Measurements from ENCODE around the gene SLC12A7. TPM values are rescaled to one million over a fixed set of nuclear protein-coding genes. Genes with fewer than 3 reads are reported as not detected.
"Not testable (repeated sequence)": the region's sequence is repeated elsewhere in the genome, so short reads cannot be mapped to it uniquely, and the experiment has no call there.

Gene SLC12A7
- polyA plus RNA-seq, 4 donors = 28.8 to 48.2 (median 41.8) TPM

DNA sequence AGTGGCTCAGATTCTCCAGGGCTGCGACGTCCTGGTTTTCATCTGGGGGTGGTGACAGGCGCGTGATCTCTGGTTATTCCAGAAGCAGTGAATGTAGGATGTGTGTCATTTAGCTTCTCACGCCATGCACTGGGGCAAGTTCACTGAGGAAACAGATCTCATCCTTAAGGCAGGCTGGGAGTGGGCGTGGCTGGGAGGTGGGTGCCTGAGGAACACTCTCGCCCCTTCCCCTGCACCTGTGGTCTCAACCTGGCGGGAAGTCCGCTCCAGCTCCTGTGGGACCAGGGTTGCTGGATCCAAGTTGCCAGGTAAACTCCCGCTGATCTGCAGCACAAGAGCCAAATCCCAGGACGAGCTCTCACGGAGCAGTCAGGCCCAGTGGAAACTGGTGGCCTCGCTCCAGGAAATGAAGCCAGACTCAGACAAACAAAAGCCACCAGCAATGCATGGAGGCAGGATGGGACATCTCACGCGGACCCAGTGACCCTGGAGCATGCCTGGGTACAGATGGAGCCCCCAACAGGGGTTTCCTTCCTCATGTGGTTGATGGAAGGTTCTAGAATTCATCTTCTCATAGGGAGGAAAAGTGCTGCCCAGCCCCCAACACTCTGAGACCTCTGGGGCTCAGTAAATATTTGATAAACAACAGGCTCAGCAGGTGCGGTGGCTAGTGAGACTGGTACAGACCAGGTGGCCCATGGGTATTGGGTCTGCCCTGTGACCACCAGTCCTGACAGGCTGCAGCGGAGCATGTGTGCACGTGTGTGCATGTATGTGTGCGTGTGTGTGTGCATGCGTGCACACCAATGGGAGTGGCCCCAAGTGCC, 16.3 kb upstream of the SLC12A7 start:
- no peak for DNase-seq (ENCODE audit: low read depth in 4 of 4, low spot score in 2 of 4)

DNA sequence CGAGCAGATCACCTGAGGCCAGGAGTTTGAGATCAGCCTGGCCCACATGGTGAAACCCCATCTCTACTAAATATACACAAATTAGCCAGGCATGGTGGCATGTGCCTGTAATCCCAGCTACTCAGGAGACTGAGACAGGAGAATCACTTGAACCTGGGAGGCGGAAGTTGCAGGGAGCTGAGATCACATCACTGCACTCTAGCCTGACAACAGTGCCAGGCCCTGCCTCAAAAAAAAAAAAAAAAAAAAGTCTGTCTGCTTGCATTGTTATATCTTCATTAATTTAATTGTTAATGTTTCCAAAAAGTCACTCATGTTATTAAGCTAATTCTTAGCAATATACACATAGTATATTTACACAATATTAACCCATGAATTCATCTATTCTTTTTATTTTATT, 13.8 kb upstream of the SLC12A7 start:
- DNase-seq (ENCODE audit: low read depth in 4 of 4, low spot score in 2 of 4) = not testable (repeated sequence)

DNA sequence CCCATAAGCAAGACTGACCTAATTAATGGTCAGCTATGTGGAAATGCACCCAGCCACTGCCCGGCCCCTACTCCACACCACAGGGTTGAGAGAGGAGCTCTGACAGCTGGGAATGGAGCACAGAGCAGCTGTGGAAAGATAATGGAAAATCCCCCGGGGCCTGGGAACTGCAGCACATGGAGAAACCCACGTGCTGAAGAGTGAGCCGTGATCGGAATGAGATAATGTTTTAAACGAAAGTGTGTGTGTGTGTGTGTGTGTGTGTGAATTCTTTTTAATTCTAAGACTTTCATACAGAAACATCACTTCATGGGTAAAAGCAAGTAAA, 13.1 kb upstream of the SLC12A7 start:
- no peak for DNase-seq (ENCODE audit: low read depth in 4 of 4, low spot score in 2 of 4)

DNA sequence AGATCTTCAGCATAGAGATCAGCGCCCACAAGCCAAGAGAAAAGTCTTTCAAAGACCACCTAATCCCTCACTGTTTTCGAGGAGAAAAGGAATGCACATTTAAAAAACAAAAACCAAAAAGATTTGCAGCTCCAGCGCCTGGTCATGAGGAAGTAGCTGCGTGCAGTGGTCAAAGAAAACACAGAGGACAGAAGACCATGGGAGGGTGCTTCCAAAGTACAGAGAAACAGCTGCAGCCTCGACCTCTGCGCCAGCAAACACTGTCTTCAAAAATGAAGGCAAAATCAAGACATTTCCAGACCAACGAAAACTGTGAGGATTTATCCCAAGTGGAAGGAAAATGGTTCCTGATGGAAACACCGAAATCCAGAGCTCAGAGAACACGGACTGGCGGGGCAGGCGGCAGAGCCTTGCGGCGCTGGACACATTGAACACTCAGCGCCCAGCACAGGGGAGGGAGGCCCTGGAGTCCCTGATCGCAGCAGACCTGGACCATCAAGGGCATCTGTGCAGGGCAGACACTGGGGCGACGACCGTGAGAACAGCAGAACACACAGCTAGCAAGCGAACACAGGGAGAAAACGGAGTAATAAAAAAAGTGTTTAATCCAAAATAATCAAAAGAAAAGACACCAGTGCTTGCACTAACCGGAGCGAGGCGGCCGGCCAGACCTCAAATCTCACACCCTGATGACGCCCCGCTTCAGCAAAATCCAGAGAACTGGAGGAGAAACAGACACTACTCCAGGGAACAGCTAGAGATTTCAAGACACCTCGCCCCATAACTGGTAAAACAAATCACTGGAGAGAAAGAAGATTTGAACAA, 12.6 kb upstream of the SLC12A7 start:
- DNase-seq (ENCODE audit: low read depth in 4 of 4, low spot score in 2 of 4) = no peak

DNA sequence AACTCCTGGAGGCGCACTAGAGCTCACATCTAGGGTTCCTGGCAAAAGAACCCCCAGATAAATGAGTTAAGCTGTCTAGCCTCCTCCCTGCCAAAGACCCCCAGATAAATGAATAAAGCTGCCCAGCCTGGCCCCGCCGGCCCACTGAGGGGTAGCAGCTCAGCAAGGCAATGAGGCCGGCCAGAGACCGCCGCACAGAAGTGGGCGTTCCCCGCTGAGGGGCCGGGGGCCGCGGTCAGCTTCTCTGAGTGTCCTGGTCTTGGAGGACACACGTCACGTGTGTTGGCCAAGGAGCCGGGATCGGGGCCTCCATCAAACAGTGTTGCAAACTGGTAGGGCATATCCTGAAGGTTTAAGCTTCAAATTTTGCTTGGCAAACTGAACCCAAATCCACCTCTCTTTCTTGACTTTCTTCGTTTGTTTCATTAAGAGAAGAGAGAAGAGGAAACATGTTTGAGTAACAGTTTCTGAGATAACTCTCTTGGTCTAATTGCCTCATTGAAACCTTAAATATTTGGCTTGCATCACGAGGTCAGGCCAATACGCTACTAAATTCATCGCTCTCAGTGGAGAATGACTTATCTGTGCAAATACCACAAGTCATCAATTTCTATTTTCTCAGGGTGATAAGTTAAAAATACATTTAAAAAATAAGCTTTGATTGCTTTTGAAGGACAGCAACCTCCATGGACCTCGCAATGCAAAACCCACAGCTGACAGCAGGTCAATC, 11.7 kb upstream of the SLC12A7 start:
- DNase-seq (ENCODE audit: low read depth in 4 of 4, low spot score in 2 of 4) = no peak

DNA sequence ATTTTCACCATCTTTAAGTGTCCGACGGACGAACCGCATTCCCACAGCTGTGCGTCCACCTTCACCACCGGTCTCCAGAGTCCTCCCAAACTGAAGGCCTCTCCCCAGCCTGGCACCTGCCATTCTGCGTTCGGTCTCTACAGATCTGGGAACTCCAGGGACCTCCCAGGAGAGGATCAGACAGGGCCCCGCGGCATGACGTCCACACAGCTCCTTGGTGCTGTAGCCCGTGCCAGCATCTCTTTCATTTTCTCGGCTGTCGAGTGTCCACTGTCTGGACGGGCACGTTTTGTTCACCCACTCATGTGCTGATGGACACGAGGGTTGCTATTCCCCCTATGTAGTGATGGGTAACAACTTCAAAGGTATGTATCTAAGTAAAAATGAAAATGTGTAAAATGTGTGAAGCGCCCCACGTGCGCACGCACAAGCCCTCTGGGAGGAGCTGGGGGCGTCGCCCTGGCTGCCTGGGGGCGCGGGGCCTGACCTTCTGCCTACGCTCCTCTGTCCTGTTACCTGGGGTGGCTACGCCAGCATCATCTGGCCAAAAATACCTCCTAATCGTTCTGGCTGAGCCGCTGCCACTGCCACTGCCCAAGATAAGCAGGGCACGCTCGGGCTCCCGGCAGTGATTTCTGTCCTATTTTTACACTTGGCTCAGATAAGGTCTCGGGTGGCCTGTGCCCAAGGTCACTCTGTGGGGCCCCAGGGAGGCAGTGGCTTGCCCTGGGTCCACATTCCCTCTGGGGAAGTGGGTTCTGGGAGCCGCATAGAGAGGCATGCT, 10.8 kb upstream of the SLC12A7 start:
- no peak for DNase-seq (ENCODE audit: low read depth in 4 of 4, low spot score in 2 of 4)

DNA sequence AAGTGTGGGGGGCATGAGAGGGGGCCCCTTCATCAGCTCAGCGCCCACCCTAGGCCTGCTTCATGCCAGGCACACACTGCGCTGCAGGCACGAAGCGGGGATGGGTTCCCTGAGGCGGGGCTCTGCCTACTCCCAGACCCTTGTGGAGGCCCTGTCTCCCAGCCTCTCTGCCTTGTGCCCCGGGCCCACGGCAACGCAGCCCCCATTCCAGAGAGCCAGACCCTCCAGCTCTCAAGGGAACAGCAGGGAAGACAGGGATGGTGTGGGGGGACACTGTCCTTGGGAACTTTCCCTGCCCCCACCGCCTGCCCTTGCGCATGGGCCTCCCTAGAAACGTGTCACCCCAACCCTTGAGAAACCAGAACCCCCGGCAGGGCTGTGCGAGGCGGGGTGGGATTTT, 10.0 kb upstream of the SLC12A7 start:
- no peak for DNase-seq (ENCODE audit: low read depth in 4 of 4, low spot score in 2 of 4)

DNA sequence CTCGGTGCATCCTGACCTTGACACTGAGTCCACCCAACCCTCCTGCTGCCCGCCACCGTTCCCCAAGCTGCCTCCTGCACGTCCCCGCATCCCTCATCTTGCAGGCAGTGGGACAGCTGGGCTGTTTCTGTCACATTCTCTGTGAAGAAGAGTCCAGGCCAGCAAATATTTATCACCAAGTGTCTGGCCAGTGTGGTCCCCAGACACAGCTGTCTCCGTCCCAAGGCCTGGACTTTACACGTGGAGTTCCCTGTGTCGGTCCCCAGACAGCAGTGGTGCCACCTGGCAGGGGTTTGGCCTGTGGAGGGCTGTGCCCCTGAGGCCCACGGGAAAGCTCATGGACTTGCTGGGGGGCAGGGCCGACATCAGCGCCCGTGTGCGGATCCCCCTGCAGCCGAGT, 9.2 kb upstream of the SLC12A7 start:
- DNase-seq (ENCODE audit: low read depth in 4 of 4, low spot score in 2 of 4) = no peak

DNA sequence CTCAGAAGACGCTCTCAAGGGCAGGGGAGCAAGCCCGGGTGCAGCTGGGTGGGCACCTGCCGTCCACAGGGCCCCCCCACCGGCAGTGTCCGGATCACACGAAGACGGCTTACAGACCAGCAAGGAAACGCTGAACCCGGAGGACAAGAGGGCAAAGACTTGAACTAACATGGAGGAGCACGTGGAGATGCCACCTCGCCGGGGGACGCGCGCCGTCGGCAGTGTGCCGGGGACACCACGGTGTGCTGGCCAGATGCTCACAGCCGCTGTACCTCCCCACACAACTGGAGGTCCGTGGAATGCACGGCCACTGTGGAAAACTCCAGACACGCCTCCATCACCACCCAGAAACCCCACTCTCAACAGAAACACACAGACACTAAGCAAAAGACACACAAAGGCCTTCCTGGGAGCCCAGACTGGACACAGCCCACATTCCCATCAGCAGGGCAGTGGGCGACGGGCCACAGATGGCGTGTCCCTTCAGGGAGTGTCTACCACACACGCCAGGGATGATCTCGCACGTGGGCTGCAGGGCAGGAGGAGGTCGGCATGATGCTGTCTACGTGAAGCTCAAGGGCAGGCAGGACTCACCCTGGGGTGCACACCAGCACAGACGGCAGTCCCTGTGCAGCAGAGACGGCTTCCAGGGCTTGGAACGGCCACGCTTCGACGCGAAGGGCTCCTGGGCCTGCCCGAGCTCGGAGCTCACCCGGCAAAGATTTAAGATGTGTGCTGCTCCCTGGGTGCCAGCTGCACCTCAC, 8.6 kb upstream of the SLC12A7 start:
- DNase-seq (ENCODE audit: low read depth in 4 of 4, low spot score in 2 of 4) = no peak

DNA sequence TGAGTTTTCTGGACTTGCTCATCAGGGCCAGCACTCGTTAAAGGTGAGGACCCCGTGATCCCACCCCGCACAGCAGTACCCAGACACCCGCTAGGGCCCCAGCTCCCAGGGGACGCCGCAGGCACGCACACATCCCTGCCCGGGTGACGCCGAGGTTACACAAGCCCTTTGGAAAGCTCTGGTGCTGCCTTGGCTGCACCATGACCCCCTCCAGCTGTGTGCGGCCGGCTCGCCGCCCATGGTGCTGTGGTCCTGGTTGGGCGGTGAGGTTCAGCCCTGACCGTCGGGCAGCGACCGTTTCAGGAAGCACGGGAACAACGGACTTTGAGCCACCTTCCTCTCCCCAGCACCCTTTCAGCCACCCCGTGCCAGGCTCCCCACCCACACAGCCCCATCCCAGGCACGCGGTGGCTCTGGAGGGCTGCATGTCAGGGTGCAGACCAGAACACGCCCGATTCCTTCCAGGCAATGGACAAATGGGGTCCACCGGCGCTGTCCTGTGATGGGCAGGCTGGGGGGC, 7.5 kb upstream of the SLC12A7 start:
- no peak for DNase-seq (ENCODE audit: low read depth in 4 of 4, low spot score in 2 of 4)

DNA sequence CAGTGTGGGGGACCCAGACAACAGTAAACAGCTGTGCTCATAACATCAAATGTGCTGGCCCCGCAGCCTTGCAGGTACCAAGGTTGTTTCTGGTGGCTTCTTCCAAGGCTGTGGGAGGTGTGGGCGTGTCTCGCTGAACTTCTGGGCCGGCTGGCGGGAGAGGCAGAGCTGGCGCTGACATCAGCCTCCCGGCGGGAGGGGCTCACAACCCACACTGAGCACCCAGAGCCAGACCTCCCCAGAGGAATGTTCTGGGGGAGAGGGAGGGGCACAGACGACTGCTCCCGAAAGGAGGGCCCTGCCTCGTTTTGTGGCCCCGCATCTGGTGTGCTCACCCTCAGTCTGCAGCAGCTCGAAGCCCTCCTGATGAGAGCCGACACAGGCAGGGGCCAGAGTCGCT, 6.9 kb upstream of the SLC12A7 start:
- DNase-seq (ENCODE audit: low read depth in 4 of 4, low spot score in 2 of 4) = no peak

DNA sequence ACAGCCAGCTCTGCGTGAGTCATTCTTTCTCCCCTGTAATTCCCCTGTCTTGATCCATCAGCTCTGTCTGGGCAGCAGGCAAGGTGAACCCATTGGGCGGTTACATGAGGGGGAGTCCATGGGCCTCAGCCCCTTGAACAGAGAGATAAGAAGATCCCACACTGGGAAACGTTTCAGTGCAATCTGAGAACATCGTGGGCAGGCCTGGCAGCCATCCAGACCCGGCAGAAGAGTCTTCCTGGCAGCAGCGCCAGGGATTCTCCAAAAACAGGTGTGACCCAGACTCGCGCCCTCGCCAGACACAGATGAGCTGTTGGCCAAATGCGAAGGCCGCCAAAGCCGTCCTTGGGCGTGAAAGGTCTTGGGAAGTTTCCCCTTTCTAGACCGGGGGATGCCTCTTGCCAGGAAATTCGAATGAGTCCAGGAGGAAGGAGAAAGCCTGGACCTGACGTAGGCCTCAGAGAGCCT, 6.4 kb upstream of the SLC12A7 start:
- DNase-seq (ENCODE audit: low read depth in 4 of 4, low spot score in 2 of 4) = no peak

DNA sequence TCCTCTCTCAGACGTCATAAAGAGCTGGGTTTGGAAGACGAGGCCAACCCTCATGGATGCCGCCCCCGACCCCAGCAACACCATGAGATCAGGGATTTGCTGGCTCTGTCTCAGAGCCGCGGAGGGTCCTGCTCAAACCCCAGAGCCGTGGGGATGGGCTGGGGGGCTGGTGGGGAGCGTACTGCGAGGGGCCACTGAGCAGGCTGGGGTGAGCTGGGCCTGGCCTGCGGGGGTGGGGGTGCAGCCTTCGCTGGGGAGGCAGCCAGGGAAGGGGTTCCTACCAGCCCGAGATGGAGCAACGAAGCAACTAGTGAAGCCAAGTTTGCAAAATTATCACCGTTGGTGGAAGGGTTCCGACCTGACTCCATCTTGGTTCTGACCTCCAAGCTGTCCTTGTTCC, 5.1 kb upstream of the SLC12A7 start:
- no peak for DNase-seq (ENCODE audit: low read depth in 4 of 4, low spot score in 2 of 4)

DNA sequence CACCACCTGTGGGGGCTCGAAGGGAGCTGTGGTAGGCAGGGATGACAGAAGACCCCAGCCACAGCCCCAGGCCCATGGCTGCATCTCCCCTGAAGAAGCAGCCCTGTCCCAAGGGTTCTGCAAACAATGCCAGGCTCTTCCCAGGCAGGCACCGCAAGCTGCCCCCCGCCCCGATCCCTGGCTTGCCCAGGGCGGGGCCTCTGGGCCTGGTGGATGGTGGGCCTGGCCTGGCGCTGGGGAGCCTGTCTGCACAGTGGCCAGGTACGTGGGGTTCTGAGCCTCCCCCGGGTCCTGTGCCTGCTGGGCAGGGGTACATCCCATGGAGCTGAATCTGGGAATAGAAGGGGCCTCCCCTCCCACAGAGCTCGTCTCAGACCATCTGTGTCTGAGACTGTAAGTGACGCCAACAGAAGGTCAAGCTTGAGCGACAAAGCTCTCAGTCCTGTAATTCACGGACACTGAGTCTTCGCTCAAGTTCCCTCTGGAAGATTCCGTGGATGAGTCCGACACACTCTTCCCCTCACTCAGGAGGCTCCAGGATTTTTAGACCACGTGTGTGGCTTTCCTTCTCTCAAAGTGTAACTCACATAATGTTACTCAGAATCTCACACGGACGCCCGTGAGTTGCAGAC, 4.4 kb upstream of the SLC12A7 start:
- no peak for DNase-seq (ENCODE audit: low read depth in 4 of 4, low spot score in 2 of 4)

DNA sequence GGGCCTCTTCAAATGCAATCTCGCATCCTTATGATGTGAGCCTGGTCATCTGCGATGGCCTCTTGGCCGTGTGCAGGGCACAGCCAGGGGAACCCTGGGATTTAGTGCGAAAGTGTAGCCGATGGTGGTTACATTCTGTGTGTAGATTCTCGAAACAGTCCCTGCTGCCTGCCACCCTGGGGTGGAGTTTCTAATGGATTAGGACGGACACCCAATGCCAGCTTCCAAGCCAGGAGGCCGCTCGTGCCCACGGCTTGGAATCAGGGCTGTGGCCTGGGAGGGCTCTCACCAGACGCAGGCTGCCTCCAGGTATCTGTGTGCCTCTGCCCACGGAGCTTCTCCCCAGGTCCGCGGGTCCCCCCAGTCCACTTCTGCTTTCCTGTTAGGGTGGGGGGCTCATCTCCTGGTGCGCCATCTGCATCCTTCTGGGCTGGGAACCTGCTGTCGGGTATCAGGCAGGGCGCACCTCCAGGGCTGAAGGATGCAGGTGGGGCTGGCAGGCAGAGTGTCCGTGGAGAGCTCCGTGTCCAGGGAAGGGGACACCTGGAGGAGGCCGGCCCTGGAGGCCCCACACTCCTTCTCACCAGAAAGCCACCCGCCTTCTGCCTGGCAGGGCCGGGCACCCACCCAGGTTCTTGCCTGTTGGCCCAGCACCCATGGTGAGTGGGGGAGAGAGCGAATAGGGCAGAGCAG, 3.4 kb upstream of the SLC12A7 start:
- DNase-seq (ENCODE audit: low read depth in 4 of 4, low spot score in 2 of 4) = no peak

DNA sequence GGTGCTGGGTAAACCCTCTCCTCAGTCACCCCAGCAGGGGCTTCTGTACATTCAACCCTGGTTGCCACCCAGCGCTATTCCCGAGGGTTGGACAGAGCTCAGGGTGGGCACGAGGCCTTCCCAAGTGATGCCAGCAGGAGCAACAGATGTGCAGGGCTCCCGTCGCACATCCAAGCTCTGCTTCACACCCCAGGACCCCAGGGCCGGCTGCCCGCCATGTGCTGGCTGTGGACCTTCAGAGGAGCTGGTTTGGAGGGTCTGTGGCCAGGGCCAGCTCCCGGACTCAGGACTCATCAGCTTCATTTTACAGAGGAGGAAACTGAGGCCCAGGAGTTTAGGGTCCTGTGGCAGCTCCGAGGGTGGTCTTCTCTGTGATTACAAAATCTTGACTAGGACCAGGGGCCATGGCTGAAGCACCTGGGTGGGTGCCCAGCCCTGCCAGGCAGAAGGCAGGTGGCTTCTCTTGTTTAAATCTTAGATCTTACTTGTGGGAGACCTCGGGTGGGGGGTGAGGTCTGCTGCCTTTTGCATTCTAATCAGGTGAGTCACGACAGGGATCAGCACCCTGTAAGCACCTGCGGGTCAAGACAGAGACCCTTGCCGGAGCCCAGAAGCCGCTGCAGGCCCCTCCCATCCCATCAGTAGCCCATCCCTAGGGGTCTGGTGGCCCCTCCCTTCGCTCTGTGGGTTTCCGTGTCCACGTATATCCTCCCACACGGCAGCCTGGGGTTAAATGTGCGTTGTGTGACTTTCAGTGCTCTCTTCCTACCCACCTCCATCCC, 2.1 kb upstream of the SLC12A7 start:
- DNase-seq (ENCODE audit: low read depth in 4 of 4, low spot score in 2 of 4) = no peak

DNA sequence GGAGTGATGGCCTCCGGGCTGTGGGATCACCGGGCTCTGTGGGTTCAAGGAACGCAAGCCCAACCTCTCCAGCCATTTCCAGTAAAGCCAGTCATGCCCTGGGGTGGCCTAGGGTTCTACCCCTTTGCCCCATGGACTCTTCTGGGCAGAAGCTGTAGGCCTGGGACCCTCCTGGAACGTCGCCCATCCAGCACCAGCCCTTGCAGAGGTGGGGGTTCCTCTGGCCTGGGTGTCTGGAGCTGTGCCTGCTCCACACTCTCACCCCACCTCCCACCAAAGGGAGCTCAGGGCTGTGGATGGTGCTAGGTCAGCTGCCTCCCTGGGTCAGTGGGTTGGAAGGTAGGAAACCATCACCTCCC, 1.4 kb upstream of the SLC12A7 start:
- DNase-seq (ENCODE audit: low read depth in 4 of 4, low spot score in 2 of 4) = no peak

Data from left renal cortex interstitium (tissue), 4 donors.